ENCODE results near the gene ADARB1.
A peak's percentile ranks its signal among the peaks of the same experiment; 100 is the strongest.
"Not testable (repeated sequence)": the region's sequence is repeated elsewhere in the genome, so short reads cannot be mapped to it uniquely, and the experiment has no call there.

ADARB1 gene, protein sequence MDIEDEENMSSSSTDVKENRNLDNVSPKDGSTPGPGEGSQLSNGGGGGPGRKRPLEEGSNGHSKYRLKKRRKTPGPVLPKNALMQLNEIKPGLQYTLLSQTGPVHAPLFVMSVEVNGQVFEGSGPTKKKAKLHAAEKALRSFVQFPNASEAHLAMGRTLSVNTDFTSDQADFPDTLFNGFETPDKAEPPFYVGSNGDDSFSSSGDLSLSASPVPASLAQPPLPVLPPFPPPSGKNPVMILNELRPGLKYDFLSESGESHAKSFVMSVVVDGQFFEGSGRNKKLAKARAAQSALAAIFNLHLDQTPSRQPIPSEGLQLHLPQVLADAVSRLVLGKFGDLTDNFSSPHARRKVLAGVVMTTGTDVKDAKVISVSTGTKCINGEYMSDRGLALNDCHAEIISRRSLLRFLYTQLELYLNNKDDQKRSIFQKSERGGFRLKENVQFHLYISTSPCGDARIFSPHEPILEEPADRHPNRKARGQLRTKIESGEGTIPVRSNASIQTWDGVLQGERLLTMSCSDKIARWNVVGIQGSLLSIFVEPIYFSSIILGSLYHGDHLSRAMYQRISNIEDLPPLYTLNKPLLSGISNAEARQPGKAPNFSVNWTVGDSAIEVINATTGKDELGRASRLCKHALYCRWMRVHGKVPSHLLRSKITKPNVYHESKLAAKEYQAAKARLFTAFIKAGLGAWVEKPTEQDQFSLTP

DNA sequence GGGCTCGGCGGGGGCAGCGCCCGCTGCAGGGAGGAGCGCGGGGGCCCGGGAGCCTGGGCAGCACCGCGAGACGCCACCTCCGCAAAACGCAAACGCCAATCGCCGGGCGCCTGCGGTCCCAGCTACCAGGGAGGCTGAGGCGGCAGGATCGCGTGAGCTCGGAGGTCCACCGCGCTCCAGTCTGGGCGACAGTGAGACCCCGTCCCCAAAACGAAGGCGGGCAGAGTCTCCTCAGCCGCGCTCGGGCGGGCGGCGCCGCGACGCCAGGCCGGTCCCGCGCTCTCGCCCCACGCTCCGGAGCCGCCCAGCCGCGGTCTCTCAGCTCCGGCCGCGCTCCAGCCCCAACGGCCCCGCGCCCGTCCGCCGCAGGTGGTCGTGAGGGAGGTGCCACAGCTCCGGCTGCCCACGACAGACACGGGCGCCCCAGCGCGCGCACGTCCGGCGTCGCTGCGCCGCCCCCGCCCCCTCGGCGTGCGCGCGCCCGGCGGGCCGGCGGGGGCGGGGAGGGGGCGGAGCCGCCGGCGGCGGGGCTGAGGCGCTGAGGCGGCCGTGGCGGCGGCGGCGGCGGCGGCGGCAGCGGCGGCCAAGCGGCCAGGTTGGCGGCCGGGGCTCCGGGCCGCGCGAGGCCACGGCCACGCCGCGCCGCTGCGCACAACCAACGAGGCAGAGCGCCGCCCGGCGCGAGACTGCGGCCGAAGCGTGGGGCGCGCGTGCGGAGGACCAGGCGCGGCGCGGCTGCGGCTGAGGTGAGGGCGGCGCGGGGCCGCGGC is at the start of gene ADARB1:
Gene ADARB1, plus strand, starts transcription at position 533 of the 770 bp plus-strand sequence. CDS start 97,077 bp downstream, outside the sequence.
- peak; percentile 73 for DNase-seq (ENCODE audit: low read depth)

DNA sequence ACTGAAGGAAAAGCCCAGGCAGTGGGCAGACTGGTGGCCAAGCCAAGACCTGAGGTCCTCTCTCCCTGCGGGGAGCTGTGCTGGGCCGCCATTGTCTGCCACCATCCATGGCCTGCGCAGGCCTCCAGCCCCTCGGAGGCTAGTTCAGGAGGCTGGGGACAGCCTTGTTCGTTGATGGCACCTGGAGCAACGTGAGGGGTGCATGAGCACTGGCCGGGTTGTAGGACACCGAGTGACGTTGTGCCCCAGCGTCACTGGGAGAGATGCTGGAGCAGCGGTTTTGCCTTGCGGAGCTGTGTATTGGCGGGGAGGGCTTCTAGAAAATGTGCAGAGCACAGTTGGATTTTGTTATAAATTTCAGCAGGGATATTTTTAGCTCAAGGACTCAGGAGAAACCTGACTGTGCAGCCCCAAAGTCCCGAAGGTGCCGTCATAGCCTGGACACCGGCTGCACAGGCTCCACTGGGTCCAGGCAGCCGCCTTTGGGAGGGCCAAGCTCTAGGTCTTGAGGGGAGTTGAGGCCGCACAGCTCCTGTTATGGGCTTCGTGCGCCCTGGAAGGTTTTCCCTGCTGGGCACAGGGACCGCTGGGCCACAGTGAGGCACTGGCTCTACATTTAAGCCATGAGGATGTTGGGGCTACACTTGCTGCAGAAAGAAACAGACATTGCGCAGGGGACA is 48.2 kb upstream of the ADARB1 start:
- no peak for DNase-seq (ENCODE audit: low read depth)

DNA sequence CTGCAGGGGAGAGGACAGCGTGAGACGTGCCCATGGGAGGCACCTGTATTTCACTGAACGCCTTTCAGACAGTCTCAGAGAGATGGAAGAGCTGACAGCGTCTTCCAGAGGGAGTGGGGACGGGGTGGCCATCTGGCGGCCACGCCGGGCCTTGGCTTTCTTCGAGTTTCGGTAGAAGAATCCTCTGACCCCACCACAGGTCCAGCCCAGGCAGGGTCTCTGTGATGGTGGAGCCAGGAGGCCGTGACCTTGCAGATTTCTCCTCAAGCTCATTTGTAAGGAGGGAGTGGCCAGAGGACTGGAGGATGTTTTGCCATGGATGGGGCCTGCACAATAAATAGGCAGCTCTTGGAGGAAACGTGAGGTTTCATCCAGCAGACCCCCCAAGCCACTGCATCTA is 47.6 kb upstream of the ADARB1 start:
- DNase-seq (ENCODE audit: low read depth): no peak

DNA sequence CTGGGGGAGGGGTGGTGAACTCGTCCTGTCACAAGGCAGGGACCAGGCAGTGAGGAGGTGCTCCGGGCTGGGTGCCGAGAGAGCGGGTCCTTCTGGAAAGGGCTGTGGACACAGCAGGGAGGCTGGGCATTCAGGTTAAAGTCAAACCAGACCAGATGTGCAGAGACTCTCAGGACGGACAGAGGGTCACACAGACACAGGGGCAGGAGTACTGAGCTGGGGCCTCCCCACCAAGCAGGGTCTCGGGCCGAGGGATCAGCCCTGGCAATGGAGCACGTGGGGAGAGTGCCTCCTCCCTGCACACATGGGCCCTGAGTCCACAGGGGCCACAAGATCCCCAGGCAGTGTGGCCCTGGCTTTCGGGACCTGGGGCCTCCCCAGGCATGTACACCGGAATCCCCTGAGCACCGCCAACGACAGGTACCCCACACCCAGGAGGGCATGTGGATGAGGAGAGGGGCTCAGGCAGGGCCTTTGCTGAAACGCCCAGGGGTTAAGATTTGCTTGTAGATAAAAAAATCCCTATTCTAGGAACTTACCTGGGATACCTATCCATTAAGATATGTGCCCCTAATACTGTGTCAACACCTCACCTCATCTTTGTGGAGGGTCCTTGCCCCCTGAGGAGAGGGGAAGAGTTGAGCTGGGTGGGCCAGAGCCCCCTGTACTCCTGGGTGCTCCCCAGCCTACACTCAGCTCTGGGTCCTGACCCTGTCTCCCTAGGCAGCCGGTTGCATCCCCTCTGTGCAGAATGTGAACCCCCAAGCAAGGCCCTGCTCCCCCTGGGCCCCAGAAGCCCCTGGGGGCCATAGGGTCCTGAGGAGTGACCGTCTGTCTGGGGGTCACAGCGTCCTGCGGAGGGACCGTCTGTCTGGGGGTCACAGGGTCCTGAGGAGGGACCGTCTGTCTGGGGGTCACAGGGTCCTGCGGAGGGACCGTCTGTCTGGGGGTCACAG is 46.9 kb upstream of the ADARB1 start:
- DNase-seq (ENCODE audit: low read depth): no peak

DNA sequence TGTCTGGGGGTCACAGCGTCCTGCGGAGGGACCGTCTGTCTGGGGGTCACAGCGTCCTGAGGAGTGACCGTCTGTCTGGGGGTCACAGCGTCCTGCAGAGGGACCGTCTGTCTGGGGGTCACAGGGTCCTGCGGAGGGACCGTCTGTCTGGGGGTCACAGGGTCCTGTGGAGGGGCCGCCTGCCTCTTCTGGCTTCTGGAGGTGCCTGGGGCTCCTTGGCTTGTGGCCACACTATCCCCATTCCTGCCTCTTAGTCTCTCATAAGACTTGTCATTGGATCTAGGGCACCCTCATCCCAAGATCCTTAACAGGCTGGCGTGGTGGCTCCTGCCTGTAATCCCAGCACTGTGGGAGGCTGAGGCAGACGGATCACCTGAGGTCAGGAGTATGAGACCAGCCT is 45.7 kb upstream of the ADARB1 start:
- not testable (repeated sequence) for DNase-seq (ENCODE audit: low read depth)

DNA sequence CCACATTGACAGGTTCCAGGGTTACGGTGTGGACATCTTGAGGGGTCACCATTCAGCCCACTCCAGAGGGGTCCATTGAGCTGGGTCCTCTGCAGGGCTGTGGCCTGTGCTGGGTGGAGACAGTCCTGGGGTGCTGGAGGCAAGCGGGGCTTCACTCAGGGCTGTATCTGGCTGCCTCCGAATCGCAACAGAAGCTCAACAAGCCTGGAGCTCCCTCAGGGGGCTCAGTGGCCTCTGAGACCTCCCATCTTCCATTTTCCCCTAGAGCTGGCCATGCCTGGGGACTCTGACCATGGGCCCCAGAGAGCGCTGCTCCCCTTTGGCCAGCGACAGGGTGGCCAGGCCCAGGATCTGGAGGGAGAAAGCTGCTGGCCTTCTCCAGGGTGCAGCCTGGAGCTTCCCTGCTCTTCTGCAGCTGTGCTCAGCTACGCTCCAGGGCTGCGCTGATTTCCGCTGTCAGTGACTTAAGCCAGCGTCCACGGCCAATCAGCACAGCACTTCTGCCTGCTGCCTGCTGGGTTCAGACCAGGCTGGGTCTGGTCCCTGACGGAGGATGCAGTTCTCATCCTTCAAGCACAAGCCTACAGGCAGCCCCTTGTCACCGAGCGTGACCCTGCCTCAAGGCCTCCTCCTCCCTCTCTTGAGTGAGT is 45.0 kb upstream of the ADARB1 start:
- no peak for DNase-seq (ENCODE audit: low read depth)

DNA sequence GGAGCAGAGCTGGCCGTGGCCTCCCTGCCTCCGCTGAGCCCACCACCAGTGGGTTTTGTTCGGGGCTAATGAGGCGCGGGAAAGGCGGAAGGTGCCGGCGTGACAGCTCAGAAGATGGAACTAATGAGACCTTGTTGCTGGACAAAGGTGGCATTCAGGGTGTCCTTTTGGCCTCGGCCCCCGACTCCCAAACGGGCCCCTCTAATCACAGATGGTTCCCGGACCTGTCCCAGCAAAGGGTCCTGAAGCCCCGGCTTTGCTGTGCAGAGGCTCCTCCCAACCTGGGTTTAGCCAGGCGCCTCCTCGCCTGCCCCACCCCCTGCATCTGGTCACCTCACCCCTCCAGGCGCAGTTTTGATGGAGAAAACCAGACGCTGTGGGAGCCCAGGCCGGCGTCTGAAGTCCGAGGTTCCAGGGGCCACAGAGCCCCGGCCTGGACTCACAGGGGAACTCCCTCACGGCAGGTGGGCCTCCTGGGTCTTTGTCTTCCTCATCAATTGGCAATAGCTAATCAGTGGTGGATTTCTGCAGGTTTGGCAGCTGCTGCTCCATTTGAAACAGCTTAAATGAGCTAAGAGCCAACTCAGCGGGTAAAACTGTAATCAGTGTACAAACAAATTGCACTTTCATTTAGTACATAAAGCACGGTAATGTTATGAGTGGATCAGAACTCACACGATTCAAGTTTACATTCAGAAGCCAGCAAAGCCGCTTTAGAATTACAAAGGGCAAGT is 44.3 kb upstream of the ADARB1 start:
- DNase-seq (ENCODE audit: low read depth): no peak

DNA sequence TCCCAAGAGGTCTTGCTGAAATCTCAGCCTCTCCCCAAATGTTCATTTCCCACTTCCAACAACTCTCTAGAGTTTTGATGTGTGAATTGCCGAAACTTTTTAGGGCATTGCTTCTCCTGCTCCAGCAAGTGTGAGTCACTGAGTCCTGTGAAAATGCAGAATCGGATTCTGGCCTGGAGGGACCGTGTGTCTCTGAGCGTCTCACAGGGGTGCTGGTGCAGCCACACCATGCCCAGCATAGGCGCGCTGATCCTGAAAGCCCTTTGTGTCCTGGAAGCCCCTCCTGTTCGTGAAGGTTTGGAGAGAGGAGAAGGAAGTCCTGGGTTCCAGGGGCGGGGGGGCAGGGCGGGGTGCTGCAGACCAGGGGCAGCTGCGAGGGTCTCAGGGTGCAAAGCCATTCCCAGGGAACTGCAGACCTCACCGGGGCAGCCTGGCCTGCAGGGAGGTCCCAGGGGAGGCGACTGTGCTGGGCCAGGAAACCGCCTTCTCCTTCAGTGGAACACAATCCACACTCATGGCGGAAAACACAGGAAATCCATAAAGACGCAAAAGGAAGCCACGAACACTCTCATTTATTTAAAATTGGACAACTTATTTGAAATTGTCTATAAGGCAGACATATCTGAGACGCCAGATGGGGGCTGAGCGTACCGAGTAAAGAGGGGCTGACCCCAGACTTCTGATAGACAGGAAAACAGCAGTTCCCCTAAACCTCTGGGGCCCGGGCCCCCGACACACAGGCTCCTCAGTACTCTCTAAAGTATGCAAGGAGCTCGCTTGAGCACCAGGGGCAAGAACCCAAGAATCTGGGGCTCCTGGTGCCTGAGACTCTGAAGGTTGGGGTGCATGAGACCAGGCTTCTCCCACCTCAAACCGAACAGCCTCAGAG is 43.5 kb upstream of the ADARB1 start:
- peak; percentile 24 for DNase-seq (ENCODE audit: low read depth)

DNA sequence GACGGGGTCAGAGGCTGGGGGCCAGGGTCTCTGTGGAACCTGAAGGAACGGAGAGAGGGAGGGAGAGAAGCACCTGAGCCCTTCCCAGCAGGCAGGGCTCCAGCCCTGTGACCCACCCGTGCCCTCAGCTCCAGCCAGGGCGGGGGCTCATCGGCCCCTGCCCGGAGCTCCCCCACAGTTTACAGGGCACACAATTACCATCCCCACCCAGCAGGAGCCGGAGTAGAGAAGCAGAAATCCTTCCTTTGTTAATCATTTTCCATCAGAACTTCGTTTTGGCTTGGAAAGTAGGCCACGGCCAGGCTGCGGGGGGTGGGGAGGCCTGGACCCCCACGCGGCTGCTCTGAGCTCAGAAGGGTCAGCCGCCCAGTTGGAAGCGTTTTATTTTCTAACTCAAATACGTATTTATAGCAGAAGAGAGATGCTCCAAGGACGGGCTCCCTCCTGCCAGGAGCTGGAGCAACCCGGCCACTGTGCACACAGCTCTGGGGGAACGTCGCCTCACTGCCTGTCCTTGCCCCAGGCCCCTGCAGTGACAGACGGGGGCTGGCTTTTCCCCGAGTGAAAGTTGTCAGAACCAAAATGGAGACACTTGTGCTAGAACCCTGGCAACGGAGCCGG is 42.7 kb upstream of the ADARB1 start:
- DNase-seq (ENCODE audit: low read depth): no peak

DNA sequence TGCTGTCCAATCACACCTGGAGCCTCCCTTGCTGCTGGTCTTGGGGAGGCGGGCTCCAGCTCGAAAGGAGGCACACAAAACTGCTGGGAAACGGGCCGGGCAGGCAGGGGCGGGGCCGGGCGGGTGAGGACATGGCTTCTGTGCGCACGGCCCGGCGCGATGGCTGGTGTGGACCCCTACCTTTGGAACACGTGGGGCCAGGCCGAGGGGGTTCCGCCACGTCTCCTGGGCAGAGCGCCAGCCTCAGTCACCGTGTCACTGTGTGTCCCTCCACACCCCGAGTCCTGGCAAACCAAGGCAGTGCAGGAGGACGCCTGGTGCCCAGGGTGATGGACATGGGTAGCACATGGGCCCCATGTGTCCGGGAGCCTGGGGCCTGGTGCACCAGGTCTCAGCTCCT is 42.0 kb upstream of the ADARB1 start:
- DNase-seq (ENCODE audit: low read depth): no peak

DNA sequence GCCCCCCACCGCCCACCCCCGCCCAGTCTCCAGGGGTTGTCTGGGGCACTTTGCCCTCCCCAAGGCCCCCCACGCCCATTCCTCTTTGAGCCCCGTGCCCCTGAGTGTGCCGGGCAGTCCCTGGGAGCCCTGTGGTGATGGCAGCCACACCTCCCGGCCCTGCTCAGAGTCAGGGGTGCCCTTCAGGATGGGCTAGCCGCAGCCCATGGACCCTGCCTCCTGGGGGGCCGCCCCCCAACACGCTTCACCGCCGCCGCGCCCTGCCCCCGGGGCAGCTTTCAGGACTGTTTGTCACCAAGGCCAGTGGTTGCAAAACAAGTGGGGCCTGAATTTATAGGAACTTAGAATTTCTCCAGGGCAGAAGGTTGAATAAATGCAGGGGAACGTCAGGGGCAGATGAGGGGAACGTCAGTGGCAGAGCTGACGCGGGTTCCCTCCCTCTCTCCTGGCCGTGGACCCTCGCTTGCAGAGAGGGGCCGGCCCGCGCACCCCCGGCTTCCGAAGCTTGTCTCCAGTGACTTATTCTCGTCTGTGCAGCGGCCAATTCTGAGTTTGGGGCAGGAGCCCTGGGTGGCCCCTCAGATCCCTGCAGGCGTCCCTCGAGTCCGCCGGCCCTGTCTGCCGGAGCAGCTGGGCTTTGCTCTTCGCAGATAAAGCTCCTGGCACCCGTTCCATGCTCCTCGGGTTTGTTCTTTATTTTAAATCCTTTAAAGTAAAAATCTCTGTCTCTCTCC is 41.2 kb upstream of the ADARB1 start:
- DNase-seq (ENCODE audit: low read depth): no peak

DNA sequence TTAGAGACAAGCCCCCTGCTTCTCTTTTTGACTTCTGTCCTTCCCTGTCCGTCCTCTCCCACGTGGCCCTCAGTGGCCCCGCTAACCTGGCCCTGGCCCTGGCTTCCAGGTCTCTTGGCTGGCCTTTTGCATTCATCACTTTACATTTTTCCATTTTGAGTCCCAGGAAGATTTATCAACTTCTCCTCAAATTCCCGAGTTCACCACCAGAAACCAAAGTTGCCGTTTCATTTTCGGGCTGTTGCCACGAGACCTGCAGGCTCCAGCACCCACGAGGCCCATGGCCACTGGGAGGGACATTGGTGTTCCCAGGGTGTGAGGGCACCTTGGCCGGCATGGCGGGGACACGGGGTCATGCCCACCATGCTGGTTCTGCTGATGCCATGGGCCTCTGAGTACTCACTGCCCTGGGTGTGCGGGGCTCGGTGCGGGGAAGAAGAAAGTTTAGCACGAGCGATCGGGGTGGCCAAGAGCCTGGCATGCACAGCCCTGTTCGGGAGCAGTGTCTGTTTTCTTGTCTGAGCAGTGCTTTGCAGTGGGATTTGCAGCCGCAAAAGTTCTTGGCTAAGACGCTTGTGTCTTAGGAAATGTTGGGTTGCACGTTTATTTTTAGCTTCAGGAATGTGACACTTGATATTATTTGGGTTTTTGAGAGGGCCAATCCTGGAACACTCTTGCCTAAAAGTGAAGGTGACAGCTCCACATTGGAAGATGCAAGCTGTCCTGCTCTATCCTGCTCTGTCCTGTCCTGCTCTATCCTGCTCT is 40.4 kb upstream of the ADARB1 start:
- no peak for DNase-seq (ENCODE audit: low read depth)

DNA sequence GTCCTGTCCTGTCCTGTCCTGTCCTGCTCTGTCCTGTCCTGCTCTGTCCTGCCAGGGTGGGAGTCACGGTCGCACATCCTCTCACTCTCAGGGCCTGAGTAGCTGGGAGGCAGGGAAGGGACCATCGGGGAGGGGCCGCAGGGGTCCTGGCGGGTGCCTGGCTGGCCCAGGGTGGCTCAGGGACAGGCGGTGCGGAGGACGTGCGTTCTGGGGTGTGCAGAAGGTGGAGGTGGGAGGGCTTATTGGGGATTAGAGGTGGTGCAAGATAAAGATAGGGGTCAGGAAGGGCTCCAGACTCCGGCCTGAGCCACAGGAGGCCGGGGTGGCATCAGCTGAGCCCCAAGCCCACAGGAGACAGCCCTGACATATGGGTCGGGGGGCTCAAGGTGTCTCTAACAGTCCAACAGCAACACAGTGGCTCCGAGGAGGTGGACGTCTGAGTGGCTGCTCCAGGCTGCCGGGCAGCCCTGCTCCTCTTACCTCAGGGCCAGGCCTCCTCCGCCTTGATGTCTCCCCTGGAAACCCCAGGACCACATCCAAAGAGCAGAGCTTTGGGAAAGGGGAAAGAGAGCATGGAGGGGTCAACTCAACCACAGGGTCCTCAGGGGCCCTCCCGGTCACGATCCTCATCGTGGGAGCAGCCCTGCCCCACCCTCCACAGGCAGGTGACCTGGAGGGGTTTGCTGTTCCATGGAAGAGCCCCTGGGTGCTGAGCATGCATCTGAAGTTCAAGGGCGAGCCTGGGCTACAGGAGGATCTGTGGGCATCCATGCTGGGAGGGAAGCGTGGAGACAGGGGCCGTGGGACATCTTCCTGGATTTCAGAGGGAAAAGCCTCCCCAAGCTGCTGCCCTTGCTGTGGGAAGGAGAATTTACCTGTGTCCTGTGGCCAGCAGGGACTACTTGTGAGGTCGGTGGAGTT is 39.6 kb upstream of the ADARB1 start:
- DNase-seq (ENCODE audit: low read depth): no peak

DNA sequence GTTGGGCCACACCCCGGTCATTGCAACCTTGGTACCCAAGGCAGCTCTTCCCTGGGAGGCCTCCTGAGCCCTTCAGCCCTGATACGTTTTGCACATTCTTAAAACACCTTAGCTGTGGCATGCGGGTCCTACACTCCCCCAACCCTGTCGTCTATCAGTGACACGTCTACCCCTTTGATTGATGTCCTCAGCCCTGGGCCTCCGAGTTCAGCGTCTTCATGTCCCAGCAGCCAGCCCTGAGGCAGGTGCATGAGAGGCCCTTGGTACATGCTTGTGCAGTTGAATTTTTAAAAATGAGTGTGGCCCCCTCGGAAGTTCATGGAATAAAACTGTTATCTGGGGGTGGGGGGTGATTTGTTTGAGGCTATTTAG is 38.9 kb upstream of the ADARB1 start:
- DNase-seq (ENCODE audit: low read depth): no peak

DNA sequence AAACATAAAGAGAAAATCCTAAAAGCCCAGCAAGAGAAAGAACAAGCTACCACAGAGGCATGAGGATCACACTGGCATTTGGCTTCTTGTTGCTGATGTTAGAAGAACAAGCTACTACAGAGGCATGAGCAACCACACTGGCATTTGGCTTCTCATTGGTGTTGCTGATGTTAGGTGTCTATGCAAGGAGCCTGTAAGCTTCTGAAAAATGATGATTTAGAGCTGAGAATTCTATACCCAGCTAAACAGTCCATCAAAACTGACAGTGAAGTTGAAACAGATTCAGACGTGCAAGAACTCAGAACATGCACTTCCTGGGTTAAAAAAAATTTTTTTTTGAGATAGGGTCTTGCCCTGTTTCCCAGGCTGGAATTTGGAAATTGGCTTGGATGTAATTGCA is 37.8 kb upstream of the ADARB1 start:
- DNase-seq (ENCODE audit: low read depth): no peak

DNA sequence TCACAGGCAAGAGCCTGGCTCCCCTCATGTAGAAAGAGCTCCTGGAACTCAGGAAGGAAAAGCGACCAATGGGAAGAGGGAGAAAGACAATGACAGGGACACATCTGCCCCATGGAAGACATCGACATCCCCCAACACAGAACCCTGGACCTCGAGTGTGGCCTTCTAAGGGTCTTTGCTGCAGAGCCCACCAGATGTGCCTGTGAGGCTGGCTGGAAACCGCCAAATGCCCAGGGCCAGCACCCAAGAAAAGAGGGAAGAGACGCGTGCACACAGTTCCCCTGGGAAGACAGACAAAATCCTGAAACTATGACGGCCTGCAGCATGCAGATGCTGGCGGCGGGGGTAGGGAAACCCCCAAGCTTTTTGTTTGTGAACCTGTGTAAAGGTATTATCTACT is 36.4 kb upstream of the ADARB1 start:
- no peak for DNase-seq (ENCODE audit: low read depth)
